Keratinocyte (primary cell): ENCODE results near the gene CSF3. TPM values are rescaled to one million over a fixed set of nuclear protein-coding genes. Genes with fewer than 3 reads are reported as not detected.

Experiments
- DNase-seq: peaks from one replicate; pipeline ENCODE4 v3.0.0-alpha.2; 2011; ENCODE audit warnings: low read depth, missing footprints, low spot score
- FAIRE-seq: peaks from 2 replicates; lab custom pipeline; 2011; peaks lifted over from hg19 to GRCh38; lab: Jason Lieb, UNC
- H2AFZ ChIP-seq: 2 replicates; pipeline ENCODE4 v1.6.0; 2012; ENCODE audit warnings: low read length, control low read depth, inconsistent platforms; ENCODE audit not compliant: control insufficient read depth
- H3K27ac ChIP-seq: 2 replicates; pipeline ENCODE4 v1.5.1; 2011; ENCODE audit warnings: low read length; ENCODE audit not compliant: control insufficient read depth, insufficient read depth
- H3K27me3 ChIP-seq: 3 replicates; pipeline ENCODE4 v1.6.0; 2011; ENCODE audit warnings: low read length; ENCODE audit not compliant: control insufficient read depth, insufficient read depth; ENCODE audit errors: extremely low read depth
- H3K36me3 ChIP-seq, 2 experiments: 2 replicates in 1 of 2; 3 replicates in 1 of 2; pipeline ENCODE4 v1.5.1; 2011; ENCODE audit warnings: low read length in 2 of 2, mild to moderate bottlenecking in 1 of 2; ENCODE audit not compliant: control insufficient read depth in 2 of 2, insufficient read depth in 2 of 2; ENCODE audit errors: extremely low read depth in 1 of 2
- H3K4me1 ChIP-seq: 3 replicates; pipeline ENCODE4 v1.5.1; 2011; ENCODE audit warnings: low read length; ENCODE audit not compliant: control insufficient read depth, insufficient read depth; ENCODE audit errors: extremely low read depth
- H3K4me2 ChIP-seq: 3 replicates; pipeline ENCODE4 v1.6.0; 2011; ENCODE audit warnings: low read depth, low read length; ENCODE audit not compliant: control insufficient read depth, insufficient read depth; ENCODE audit errors: extremely low read depth
- H3K4me3 ChIP-seq, 3 experiments: fragments of 200-600 bp in 1 of 3; sonication (generic) in 1 of 3; 2 replicates in 2 of 3; 3 replicates in 1 of 3; pipeline ENCODE4 v1.5.1; 2011 to 2016; ENCODE audit warnings: low read length in 3 of 3, mild to moderate bottlenecking in 3 of 3, control low read depth in 2 of 3, inconsistent platforms in 1 of 3, low read depth in 1 of 3, mixed read lengths in 1 of 3, mixed run types in 1 of 3, moderate library complexity in 1 of 3; ENCODE audit not compliant: control insufficient read depth in 2 of 3, insufficient read depth in 2 of 3; ENCODE audit errors: extremely low read depth in 1 of 3
- H3K79me2 ChIP-seq: 2 replicates; pipeline ENCODE4 v1.6.0; 2012; ENCODE audit warnings: low read length; ENCODE audit not compliant: control insufficient read depth, insufficient read depth
- H3K9ac ChIP-seq: 3 replicates; pipeline ENCODE4 v1.6.0; 2011; ENCODE audit warnings: low read length; ENCODE audit not compliant: control insufficient read depth, insufficient read depth; ENCODE audit errors: extremely low read depth
- H3K9me1 ChIP-seq: 3 replicates; pipeline ENCODE4 v1.6.0; 2011; ENCODE audit warnings: low read length; ENCODE audit not compliant: control insufficient read depth, insufficient read depth; ENCODE audit errors: extremely low read depth
- H3K9me3 ChIP-seq: 2 replicates; pipeline ENCODE4 v1.5.1; 2012; ENCODE audit warnings: low read depth, low read length; ENCODE audit not compliant: control insufficient read depth
- H4K20me1 ChIP-seq: 3 replicates; pipeline ENCODE4 v1.6.0; 2011; ENCODE audit warnings: low read length; ENCODE audit not compliant: control insufficient read depth, insufficient read depth; ENCODE audit errors: extremely low read depth
- CTCF ChIP-seq, 3 experiments: IDR thresholded peaks in 1 of 3; conservative IDR thresholded peaks in 1 of 3; optimal IDR thresholded peaks in 1 of 3; 2 replicates in 2 of 3; 3 replicates in 1 of 3; pipeline versions ENCODE3 to v1.5.1; 2011; ENCODE audit warnings: low read length in 3 of 3, mild to moderate bottlenecking in 3 of 3, moderate library complexity in 2 of 3, control low read depth in 1 of 3, inconsistent platforms in 1 of 3; ENCODE audit not compliant: insufficient read depth in 2 of 3; ENCODE audit errors: extremely low read depth in 1 of 3
- EZH2 ChIP-seq: IDR thresholded peaks from one replicate; pipeline ENCODE4 v1.6.1; 2012; ENCODE audit warnings: inconsistent platforms, mild to moderate bottlenecking, low read length, moderate library complexity
- dilution Hi-C: fragments of 300-500 bp; cut with MboI; formaldehyde crosslinking; loops from one replicate; pipeline ENCODE4 v1.7.0; 2020; ENCODE audit warnings: low sequenced_read_pairs; ENCODE audit not compliant: extremely low pct_ligation_motif_present
- polyA plus RNA-seq, 5 experiments: library from polyadenylated mRNA; depleted of rRNA in 3 of 5; stranded (reverse) in 3 of 5; stranded (forward) in 1 of 5; unstranded in 1 of 5; fragments of >200 nt; gene quantifications; 1 replicate in 1 of 5; 2 replicates in 3 of 5; 3 replicates in 1 of 5; pipeline versions ENCODE4 v1.2.1 to v1.2.3, GENCODE V29; 2011 to 2012; ENCODE audit warnings: missing spikeins in 2 of 5, low read depth in 1 of 5, low replicate concordance in 1 of 5
- small RNA-seq, 3 experiments: library from RNA; depleted of rRNA; stranded (forward); fragments of <200 nt; gene quantifications; one replicate each; pipeline ENCODE3, GENCODE V24; 2012; ENCODE audit warnings: low read depth in 3 of 3, low replicate concordance in 1 of 3; ENCODE audit not compliant: insufficient read length in 3 of 3

CSF3 gene
- polyA plus RNA-seq, 1 donor (not counting 4 experiments of a cell fraction or from before 2014, with no cell fraction given), result 0.76 TPM

DNA sequence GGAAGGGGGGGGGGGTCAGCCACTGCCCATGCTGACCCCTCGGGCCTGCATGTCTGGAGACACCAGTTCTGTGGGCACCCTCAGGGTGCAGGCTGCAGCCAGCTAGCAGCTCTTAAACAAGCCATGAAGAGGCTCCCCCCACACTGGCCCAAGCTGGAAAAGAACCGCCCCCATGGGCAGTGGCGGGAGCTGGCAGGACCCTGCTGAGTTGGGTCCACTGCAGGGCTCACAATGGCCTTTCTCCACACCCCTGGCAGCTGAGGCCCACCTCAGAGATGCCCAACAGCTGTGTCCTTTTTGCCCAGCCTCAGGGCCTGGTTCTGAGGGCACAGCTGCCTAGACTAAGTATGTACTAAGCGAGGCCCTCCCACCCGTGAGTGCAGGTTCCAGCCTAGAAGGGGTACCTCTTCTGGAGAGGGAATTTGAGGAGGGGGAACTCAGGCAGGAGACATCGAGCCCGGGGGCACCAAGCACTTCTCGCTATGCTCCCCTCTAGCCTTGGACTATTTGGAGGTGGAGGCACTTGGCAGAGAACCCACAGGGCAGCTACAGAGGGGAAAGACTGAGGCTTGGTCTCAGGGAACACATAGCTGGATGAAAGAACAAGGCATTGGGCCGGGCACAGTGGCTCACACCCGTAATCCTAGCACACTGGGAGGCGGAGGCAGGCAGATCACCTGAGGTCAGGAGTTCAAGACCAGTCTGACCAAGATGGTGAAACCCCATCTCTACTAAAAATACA is 50.7 kb downstream of the CSF3 start:
- no peak overlapping the region for H3K4me2 ChIP-seq
- H3K79me2 ChIP-seq, result no peaks in the 10 kb centered on the region
- TF ChIP-seq EZH2 (no peak), CTCF (optimal IDR thresholded peaks at IDR 0.05 in 1 of 3, IDR thresholded peaks at IDR 0.05 in 1 of 3, conservative IDR thresholded peaks at IDR 0.05 in 1 of 3; ENCODE audit: extremely low read depth in 1 of 3, insufficient read depth in 2 of 3, low read length in 3 of 3) (no peak)
- H2AFZ ChIP-seq, result no peak overlapping the region
- FAIRE-seq, result no peak
- no peak for DNase-seq
- dilution Hi-C loops, result no loop called here
- no peaks in the 10 kb centered on the region for H3K36me3 ChIP-seq
- H3K9me3 ChIP-seq, result no peaks in the 10 kb centered on the region
- peaks cover 57% of the 10 kb centered on the region for H3K4me1 ChIP-seq
- no peak overlapping the region for H3K27ac ChIP-seq
- H4K20me1 ChIP-seq, result no peaks in the 10 kb centered on the region
- H3K9me1 ChIP-seq, result no peaks in the 10 kb centered on the region
- peaks cover 11% of the 10 kb centered on the region for H3K27me3 ChIP-seq
- no peak overlapping the region for H3K9ac ChIP-seq
- no peak overlapping the region for H3K4me3 ChIP-seq

Small RNA genes within 50 kb of the gene (small RNA-seq; reads per million reads assigned to genes)
- gene SNORD124, result 38.7 to 690 (median 53.8) reads per million in 3 experiments

Other genes with a start within 250 kb of the CSF3 start
- gene IKZF3, start 151.1 kb upstream of the CSF3 start, polyA plus RNA-seq, result 0.04 TPM in 1 of 3 replicates, not detected in the others
- not detected in 3 replicates for gene ZPBP2, start 147.2 kb upstream of the CSF3 start, polyA plus RNA-seq
- gene GSDMB, start 96.8 kb upstream of the CSF3 start, polyA plus RNA-seq, result 2.3 to 10.5 TPM (median 7.1 TPM) in 3 replicates
- 22.0 to 91.4 TPM (median 36.3 TPM) in 3 replicates for gene ORMDL3, start 87.8 kb upstream of the CSF3 start, polyA plus RNA-seq
- gene LRRC3C, start 87.7 kb upstream of the CSF3 start, polyA plus RNA-seq, result not detected in 3 replicates
- 5.0 to 9.8 TPM (median 8.5 TPM) in 3 replicates for gene GSDMA, start 52.4 kb upstream of the CSF3 start, polyA plus RNA-seq
- 97.1 to 169 TPM (median 108 TPM) in 3 replicates for gene PSMD3, start 34.6 kb upstream of the CSF3 start, polyA plus RNA-seq
- 45.3 to 77.3 TPM (median 47.2 TPM) in 3 replicates for gene MED24, start 39.0 kb downstream of the CSF3 start, polyA plus RNA-seq
- gene THRA, start 47.5 kb downstream of the CSF3 start, polyA plus RNA-seq, result 3.3 to 5.9 TPM (median 4.5 TPM) in 3 replicates
- 0.46 to 7.5 TPM (median 1.0 TPM) in 3 replicates for gene NR1D1, start 85.1 kb downstream of the CSF3 start, polyA plus RNA-seq
- 41.8 to 66.8 TPM (median 56.9 TPM) in 3 replicates for gene MSL1, start 106.5 kb downstream of the CSF3 start, polyA plus RNA-seq
- gene CASC3, start 125.1 kb downstream of the CSF3 start, polyA plus RNA-seq, result 17.3 to 32.1 TPM (median 26.9 TPM) in 3 replicates
- gene RAPGEFL1, start 162.0 kb downstream of the CSF3 start, polyA plus RNA-seq, result 13.2 to 37.6 TPM (median 21.8 TPM) in 3 replicates
- 7.4 to 11.1 TPM (median 8.5 TPM) in 3 replicates for gene WIPF2, start 203.9 kb downstream of the CSF3 start, polyA plus RNA-seq